ENCODE measurements around the gene SLCO3A1. TPM values are rescaled to one million over a fixed set of nuclear protein-coding genes. Genes with fewer than 3 reads are reported as not detected.
A peak's percentile ranks its signal among the peaks of the same experiment; 100 is the strongest.

The SLCO3A1 gene
- total RNA-seq, 1 experiment from 2014 or later = 9.1 TPM

- ChIA-PET POLR2A (no interaction called here), CTCF (interaction anchor here (0.6 kb wide), 1 partner anchor 106 kb away, joined by 4 read pairs; no protein-coding TSS in a partner anchor)
- Mint-ChIP-seq H3K36me3 (no peaks in the 10 kb centered on the region), H3K9me3 (no peaks in the 10 kb centered on the region), H3K4me1 (peaks cover 13% of the 10 kb centered on the region), H3K4me3 (no peak overlapping the region), H3K27ac (no peak overlapping the region), H3K27me3 (ENCODE audit: low read depth) (peaks cover 2% of the 10 kb centered on the region; the same call in 1 of the 2 replicates)
- DNase-seq (ENCODE audit: low spot score) (no peak), ATAC-seq (0 out of 2 replicates have a peak, but pooled peaks have one; percentile 4)
- TF ChIP-seq PRRX2 (CRISPR knock-in tag; IDR thresholded peaks at IDR 0.05) (no peak), SMAD3 (CRISPR knock-in tag; IDR thresholded peaks at IDR 0.05; ENCODE audit: borderline replicate concordance) (no peak), FOXJ3 (CRISPR knock-in tag; IDR thresholded peaks at IDR 0.05; ENCODE audit: borderline replicate concordance) (no peak), TP53 (CRISPR knock-in tag; IDR thresholded peaks at IDR 0.05) (no peak), OVOL2 (CRISPR knock-in tag; IDR thresholded peaks at IDR 0.05; ENCODE audit: borderline replicate concordance) (no peak), AFF4 (CRISPR knock-in tag; IDR thresholded peaks at IDR 0.05; ENCODE audit: borderline replicate concordance) (no peak), ZNF425 (CRISPR knock-in tag; conservative IDR thresholded peaks at IDR 0.05) (no peak), ZMAT4 (CRISPR knock-in tag; IDR thresholded peaks at IDR 0.05) (no peak), SOX15 (CRISPR knock-in tag; IDR thresholded peaks at IDR 0.05) (no peak), HMGA2 (CRISPR knock-in tag; IDR thresholded peaks at IDR 0.05) (no peak), ETV6 (CRISPR knock-in tag; IDR thresholded peaks at IDR 0.05) (no peak), ZBTB43 (CRISPR knock-in tag; IDR thresholded peaks at IDR 0.05) (no peak), PRDM15 (CRISPR knock-in tag; IDR thresholded peaks at IDR 0.05) (no peak), MXD4 (CRISPR knock-in tag; IDR thresholded peaks at IDR 0.05; ENCODE audit: borderline replicate concordance) (no peak)
Observed at GRCh38 chr15:92074101-92074500, 220.6 kb downstream of the SLCO3A1 start.

GRCh38 chr15:92074646-92075045 lies 221.1 kb downstream of the SLCO3A1 start:
- H3K4me3 Mint-ChIP-seq = no peak overlapping the region
- H3K27me3 Mint-ChIP-seq (ENCODE audit: low read depth) = peaks cover 2% of the 10 kb centered on the region; the same call in 1 of the 2 replicates
- no peak for TF ChIP-seq ZBTB43 (CRISPR knock-in tag; IDR thresholded peaks at IDR 0.05)
- TF ChIP-seq ZNF317 (CRISPR knock-in tag; IDR thresholded peaks at IDR 0.05; ENCODE audit: borderline replicate concordance, low read depth) = no peak
- no peak for TF ChIP-seq TCF7 (CRISPR knock-in tag; IDR thresholded peaks at IDR 0.05; ENCODE audit: low read depth)
- no peak for TF ChIP-seq E2F5 (CRISPR knock-in tag; IDR thresholded peaks at IDR 0.05)
- no peak for DNase-seq (ENCODE audit: low spot score)
- ChIA-PET POLR2A (no interaction called here), CTCF (interaction anchor here (0.6 to 0.8 kb wide), 2 partner anchors 106 to 368 kb away, joined by 4 read pairs; no protein-coding TSS in a partner anchor)
- ATAC-seq = peak; percentile 20
- H3K27ac Mint-ChIP-seq = no peak overlapping the region
- H3K9me3 Mint-ChIP-seq = no peaks in the 10 kb centered on the region
- H3K4me1 Mint-ChIP-seq = peaks cover 13% of the 10 kb centered on the region
- no peaks in the 10 kb centered on the region for H3K36me3 Mint-ChIP-seq
